Measurements from ENCODE around the gene PDPK1.

DNA sequence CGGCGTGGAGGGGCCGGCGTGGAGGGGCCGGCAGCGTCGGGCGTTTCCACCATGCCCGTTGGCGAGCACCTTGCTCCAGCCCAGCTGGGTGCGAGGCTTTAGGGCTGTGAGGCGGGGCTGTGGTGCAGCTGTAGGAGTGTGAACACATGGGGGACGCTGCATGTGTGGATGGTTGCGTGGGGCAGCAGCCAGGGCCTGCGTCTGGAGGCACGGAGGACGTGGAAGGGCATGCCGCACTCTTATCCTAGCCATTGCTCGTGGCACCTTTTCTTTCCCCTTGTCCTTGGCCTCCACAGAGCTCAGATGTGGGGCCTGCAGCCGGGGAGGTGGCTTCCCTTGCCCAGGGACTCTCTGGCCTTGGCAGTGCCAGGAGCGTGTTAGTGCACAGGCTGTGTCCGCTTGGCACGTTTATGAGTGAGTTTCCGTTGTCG is 47.8 kb downstream of the PDPK1 start:
- TF ChIP-seq POLR2A (IDR thresholded peaks at IDR 0.05) (no peak), EP300 (IDR thresholded peaks at IDR 0.05) (no peak)
- TF ChIP-seq, protein P1, sequence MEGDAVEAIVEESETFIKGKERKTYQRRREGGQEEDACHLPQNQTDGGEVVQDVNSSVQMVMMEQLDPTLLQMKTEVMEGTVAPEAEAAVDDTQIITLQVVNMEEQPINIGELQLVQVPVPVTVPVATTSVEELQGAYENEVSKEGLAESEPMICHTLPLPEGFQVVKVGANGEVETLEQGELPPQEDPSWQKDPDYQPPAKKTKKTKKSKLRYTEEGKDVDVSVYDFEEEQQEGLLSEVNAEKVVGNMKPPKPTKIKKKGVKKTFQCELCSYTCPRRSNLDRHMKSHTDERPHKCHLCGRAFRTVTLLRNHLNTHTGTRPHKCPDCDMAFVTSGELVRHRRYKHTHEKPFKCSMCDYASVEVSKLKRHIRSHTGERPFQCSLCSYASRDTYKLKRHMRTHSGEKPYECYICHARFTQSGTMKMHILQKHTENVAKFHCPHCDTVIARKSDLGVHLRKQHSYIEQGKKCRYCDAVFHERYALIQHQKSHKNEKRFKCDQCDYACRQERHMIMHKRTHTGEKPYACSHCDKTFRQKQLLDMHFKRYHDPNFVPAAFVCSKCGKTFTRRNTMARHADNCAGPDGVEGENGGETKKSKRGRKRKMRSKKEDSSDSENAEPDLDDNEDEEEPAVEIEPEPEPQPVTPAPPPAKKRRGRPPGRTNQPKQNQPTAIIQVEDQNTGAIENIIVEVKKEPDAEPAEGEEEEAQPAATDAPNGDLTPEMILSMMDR (IDR thresholded peaks at IDR 0.05), result no peak

Measured in tibial nerve (tissue), 4 donors.